SH-SY5Y (cell line): ENCODE measurements around the gene KRTAP5-9.

Source experiments
- GATA2 ChIP-seq: IDR thresholded peaks from 2 replicates; pipeline ENCODE4 v1.6.1; 2011; ENCODE audit warnings: mild to moderate bottlenecking, low read depth, low read length
- GATA3 ChIP-seq: IDR thresholded peaks from 2 replicates; pipeline ENCODE4 v1.6.1; 2011; ENCODE audit warnings: low read depth, mild to moderate bottlenecking, low read length, moderate library complexity

DNA sequence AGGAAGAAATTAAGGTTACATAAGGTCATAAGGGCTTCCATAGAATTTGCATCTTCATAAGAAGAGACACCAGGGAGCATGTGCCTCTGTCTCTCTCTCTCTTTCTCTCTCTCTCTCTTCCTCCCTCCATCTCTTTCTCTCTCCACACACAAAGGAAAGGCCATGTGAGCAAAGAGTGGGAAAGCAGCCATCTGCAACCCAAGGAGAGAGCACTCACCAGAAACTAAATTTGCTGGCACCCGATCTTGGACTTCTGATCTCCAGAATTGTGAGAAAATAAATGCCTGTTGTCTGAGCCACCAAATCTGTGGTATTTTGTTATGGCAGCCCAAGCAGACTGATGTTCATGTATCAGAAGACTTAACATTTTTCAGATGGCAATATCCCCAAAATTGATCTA, 10.8 kb downstream of the KRTAP5-9 start:
- TF ChIP-seq GATA3 (no peak), GATA2 (no peak)
